ENCODE data around the gene HELZ. TPM values are rescaled to one million over a fixed set of nuclear protein-coding genes. Genes with fewer than 3 reads are reported as not detected.

The HELZ gene
- total RNA-seq, 1 donor from 2014 or later: 53.4 TPM

DNA sequence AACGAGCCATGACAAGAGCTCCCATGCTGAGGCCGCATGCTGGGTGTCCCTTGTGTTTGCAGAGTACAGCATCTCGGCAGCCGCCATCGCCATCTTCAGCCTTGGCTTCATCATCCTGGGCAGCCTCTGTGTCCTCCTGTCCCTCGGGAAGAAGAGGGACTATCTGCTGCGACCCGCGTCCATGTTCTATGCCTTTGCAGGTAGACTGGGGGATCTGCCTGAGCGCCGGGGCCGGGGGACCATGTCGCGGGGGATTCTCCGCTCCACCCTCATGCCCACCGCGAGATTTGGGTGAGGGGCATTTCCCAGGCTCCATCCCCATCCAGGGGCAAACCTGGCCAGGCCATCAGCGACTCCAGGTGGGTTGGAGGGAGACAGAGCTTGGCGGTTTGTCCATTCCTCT lies 190.0 kb downstream of the HELZ start:
- H4K20me1 ChIP-seq (ENCODE audit: insufficient read depth, low read length): no peaks in the 10 kb centered on the region
- no peaks in the 10 kb centered on the region for H3K4me1 Mint-ChIP-seq (ENCODE audit: low read depth, unreplicated experiment)
- no peaks in the 10 kb centered on the region for H3K36me3 ChIP-seq (ENCODE audit: insufficient read depth, low read length)
- TF ChIP-seq EZH2 (IDR thresholded peaks at IDR 0.05; ENCODE audit: insufficient read depth, low read length): no peak
- TF ChIP-seq, protein P1, sequence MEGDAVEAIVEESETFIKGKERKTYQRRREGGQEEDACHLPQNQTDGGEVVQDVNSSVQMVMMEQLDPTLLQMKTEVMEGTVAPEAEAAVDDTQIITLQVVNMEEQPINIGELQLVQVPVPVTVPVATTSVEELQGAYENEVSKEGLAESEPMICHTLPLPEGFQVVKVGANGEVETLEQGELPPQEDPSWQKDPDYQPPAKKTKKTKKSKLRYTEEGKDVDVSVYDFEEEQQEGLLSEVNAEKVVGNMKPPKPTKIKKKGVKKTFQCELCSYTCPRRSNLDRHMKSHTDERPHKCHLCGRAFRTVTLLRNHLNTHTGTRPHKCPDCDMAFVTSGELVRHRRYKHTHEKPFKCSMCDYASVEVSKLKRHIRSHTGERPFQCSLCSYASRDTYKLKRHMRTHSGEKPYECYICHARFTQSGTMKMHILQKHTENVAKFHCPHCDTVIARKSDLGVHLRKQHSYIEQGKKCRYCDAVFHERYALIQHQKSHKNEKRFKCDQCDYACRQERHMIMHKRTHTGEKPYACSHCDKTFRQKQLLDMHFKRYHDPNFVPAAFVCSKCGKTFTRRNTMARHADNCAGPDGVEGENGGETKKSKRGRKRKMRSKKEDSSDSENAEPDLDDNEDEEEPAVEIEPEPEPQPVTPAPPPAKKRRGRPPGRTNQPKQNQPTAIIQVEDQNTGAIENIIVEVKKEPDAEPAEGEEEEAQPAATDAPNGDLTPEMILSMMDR (IDR thresholded peaks at IDR 0.05; ENCODE audit: insufficient read depth, low read depth, low read length): no peak
- H3K27ac ChIP-seq (ENCODE audit: low read depth, low read length): no peak overlapping the region
- H3K27me3 Mint-ChIP-seq (ENCODE audit: low read depth, unreplicated experiment): peaks cover 25% of the 10 kb centered on the region
- peaks cover 3% of the 10 kb centered on the region for H3K9me3 Mint-ChIP-seq (ENCODE audit: unreplicated experiment)
- H3K4me3 Mint-ChIP-seq (ENCODE audit: unreplicated experiment): no peak overlapping the region
- no peak for DNase-seq (ENCODE audit: low read depth)
- H3K4me3 ChIP-seq (ENCODE audit: insufficient read depth, low read depth, low read length): no peak overlapping the region
- H3K79me2 ChIP-seq (ENCODE audit: insufficient read depth, low read length): no peaks in the 10 kb centered on the region
- H3K9ac ChIP-seq (ENCODE audit: low read length): no peak overlapping the region
- no peak overlapping the region for H2AFZ ChIP-seq (ENCODE audit: low read depth, low read length)
- no peaks in the 10 kb centered on the region for H3K36me3 Mint-ChIP-seq (ENCODE audit: low read depth, unreplicated experiment)
- no peak overlapping the region for H3K27ac Mint-ChIP-seq (ENCODE audit: unreplicated experiment)
- H3K27me3 ChIP-seq (ENCODE audit: insufficient read depth, low read length): no peaks in the 10 kb centered on the region
- H3K4me1 ChIP-seq (ENCODE audit: insufficient read depth, low read length): no peaks in the 10 kb centered on the region
- H3K4me2 ChIP-seq (ENCODE audit: low read length): no peak overlapping the region
- FAIRE-seq: no peak
- H3K9me3 ChIP-seq (ENCODE audit: insufficient read depth, low read depth, low read length): no peaks in the 10 kb centered on the region

DNA sequence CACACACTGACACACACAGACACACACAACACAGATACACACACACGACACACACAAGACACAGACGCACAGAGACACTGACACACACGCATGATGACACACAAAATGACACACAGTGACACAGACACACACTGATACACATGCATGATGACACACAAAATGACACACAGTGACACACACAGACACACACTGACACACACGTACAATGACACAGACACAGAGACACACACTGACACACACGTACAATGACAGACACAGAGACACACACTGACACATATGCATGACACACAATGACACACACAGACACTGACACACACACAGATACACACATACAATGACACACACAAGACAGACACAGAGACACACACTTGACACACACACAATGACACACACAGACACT lies 190.4 kb downstream of the HELZ start:
- H3K27ac Mint-ChIP-seq (ENCODE audit: unreplicated experiment): no peak overlapping the region
- no peaks in the 10 kb centered on the region for H3K4me1 Mint-ChIP-seq (ENCODE audit: low read depth, unreplicated experiment)

DNA sequence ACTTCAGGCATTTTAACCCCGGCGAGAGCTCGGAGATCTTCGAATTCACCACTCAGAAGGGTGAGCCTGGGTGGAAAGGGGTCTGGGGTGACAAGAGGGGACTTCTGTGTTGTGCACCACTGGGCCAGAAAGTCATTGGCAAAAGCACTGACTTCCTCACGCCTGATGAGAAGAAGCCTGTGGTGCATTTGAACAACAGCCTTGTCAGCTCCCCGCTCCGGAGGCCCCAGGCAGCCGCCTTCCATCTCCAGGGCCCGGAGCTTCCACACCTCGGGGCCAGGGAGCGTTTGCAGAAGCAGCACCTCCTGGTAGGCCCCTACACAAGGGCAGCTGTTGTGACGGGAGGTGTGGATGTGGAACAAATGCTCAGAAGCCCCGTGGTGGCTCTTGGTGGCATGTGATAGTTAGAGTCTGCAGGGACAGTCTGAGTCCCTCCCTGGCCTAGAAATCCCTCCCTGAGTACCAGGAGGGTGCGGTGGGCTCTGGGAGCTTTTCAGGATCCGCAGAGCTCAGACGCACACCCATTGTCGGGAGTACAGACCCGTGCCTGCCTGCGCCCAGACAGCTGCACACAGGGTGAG lies 190.9 kb downstream of the HELZ start:
- no peaks in the 10 kb centered on the region for H3K4me1 Mint-ChIP-seq (ENCODE audit: low read depth, unreplicated experiment)
- Histone ChIP-seq H3K27ac (ENCODE audit: low read depth, low read length) (no peak overlapping the region), H3K4me2 (ENCODE audit: low read length) (no peak overlapping the region), H3K36me3 (ENCODE audit: insufficient read depth, low read length) (no peaks in the 10 kb centered on the region), H2AFZ (ENCODE audit: low read depth, low read length) (no peak overlapping the region), H3K79me2 (ENCODE audit: insufficient read depth, low read length) (no peaks in the 10 kb centered on the region), H3K4me3 (ENCODE audit: insufficient read depth, low read depth, low read length) (no peak overlapping the region), H3K4me1 (ENCODE audit: insufficient read depth, low read length) (no peaks in the 10 kb centered on the region), H3K9ac (ENCODE audit: low read length) (no peak overlapping the region), H3K9me3 (ENCODE audit: insufficient read depth, low read depth, low read length) (peaks cover 9% of the 10 kb centered on the region), H3K27me3 (ENCODE audit: insufficient read depth, low read length) (no peaks in the 10 kb centered on the region), H4K20me1 (ENCODE audit: insufficient read depth, low read length) (no peaks in the 10 kb centered on the region)
- peaks cover 9% of the 10 kb centered on the region for H3K9me3 Mint-ChIP-seq (ENCODE audit: unreplicated experiment)
- FAIRE-seq (no peak), DNase-seq (ENCODE audit: low read depth) (no peak)
- H3K27ac Mint-ChIP-seq (ENCODE audit: unreplicated experiment): no peak overlapping the region
- H3K27me3 Mint-ChIP-seq (ENCODE audit: low read depth, unreplicated experiment): peaks cover 25% of the 10 kb centered on the region
- TF ChIP-seq, protein P1 (IDR thresholded peaks at IDR 0.05; ENCODE audit: insufficient read depth, low read depth, low read length): no peak
- no peak for TF ChIP-seq EZH2 (IDR thresholded peaks at IDR 0.05; ENCODE audit: insufficient read depth, low read length)
- no peaks in the 10 kb centered on the region for H3K36me3 Mint-ChIP-seq (ENCODE audit: low read depth, unreplicated experiment)
- H3K4me3 Mint-ChIP-seq (ENCODE audit: unreplicated experiment): no peak overlapping the region

More for the DNA sequence above, 190.4 kb downstream of the HELZ start:
- peaks cover 4% of the 10 kb centered on the region for H3K9me3 Mint-ChIP-seq (ENCODE audit: unreplicated experiment)
- DNase-seq (ENCODE audit: low read depth): no peak
- Histone ChIP-seq H3K9ac (ENCODE audit: low read length) (no peak overlapping the region), H3K4me1 (ENCODE audit: insufficient read depth, low read length) (no peaks in the 10 kb centered on the region), H3K27me3 (ENCODE audit: insufficient read depth, low read length) (no peaks in the 10 kb centered on the region), H3K9me3 (ENCODE audit: insufficient read depth, low read depth, low read length) (peaks cover 3% of the 10 kb centered on the region), H4K20me1 (ENCODE audit: insufficient read depth, low read length) (no peaks in the 10 kb centered on the region), H3K79me2 (ENCODE audit: insufficient read depth, low read length) (no peaks in the 10 kb centered on the region), H3K4me2 (ENCODE audit: low read length) (no peak overlapping the region), H3K36me3 (ENCODE audit: insufficient read depth, low read length) (no peaks in the 10 kb centered on the region), H3K27ac (ENCODE audit: low read depth, low read length) (no peak overlapping the region), H2AFZ (ENCODE audit: low read depth, low read length) (no peak overlapping the region), H3K4me3 (ENCODE audit: insufficient read depth, low read depth, low read length) (no peak overlapping the region)
- no peak for FAIRE-seq
- TF ChIP-seq EZH2 (IDR thresholded peaks at IDR 0.05; ENCODE audit: insufficient read depth, low read length): no peak
- TF ChIP-seq, protein P1 (IDR thresholded peaks at IDR 0.05; ENCODE audit: insufficient read depth, low read depth, low read length): no peak
- peaks cover 25% of the 10 kb centered on the region for H3K27me3 Mint-ChIP-seq (ENCODE audit: low read depth, unreplicated experiment)
- no peak overlapping the region for H3K4me3 Mint-ChIP-seq (ENCODE audit: unreplicated experiment)
- H3K36me3 Mint-ChIP-seq (ENCODE audit: low read depth, unreplicated experiment): no peaks in the 10 kb centered on the region
